Liver (tissue), 1 donor: Measurements from ENCODE around the gene KRTAP4-11.
"Not testable (repeated sequence)": the region's sequence is repeated elsewhere in the genome, so short reads cannot be mapped to it uniquely, and the experiment has no call there.

ENCODE experiments used
- YY1 ChIP-seq: IDR thresholded peaks from 2 replicates; pipeline ENCODE4 v1.6.1; 2016; ENCODE audit warnings: antibody characterized with exemption, mild to moderate bottlenecking
- TF ChIP-seq, protein P1 (sequence below): IDR thresholded peaks from 2 replicates; pipeline ENCODE4 v1.6.1; 2016; ENCODE audit warnings: antibody characterized with exemption
- TF ChIP-seq, protein P2 (sequence below): IDR thresholded peaks from 2 replicates; pipeline ENCODE4 v1.6.1; 2016; ENCODE audit warnings: antibody characterized with exemption, mild to moderate bottlenecking

- TF ChIP-seq YY1, result not testable (repeated sequence)
- TF ChIP-seq, protein P1, sequence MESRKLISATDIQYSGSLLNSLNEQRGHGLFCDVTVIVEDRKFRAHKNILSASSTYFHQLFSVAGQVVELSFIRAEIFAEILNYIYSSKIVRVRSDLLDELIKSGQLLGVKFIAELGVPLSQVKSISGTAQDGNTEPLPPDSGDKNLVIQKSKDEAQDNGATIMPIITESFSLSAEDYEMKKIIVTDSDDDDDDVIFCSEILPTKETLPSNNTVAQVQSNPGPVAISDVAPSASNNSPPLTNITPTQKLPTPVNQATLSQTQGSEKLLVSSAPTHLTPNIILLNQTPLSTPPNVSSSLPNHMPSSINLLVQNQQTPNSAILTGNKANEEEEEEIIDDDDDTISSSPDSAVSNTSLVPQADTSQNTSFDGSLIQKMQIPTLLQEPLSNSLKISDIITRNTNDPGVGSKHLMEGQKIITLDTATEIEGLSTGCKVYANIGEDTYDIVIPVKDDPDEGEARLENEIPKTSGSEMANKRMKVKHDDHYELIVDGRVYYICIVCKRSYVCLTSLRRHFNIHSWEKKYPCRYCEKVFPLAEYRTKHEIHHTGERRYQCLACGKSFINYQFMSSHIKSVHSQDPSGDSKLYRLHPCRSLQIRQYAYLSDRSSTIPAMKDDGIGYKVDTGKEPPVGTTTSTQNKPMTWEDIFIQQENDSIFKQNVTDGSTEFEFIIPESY, result not testable (repeated sequence)
- TF ChIP-seq, protein P2, sequence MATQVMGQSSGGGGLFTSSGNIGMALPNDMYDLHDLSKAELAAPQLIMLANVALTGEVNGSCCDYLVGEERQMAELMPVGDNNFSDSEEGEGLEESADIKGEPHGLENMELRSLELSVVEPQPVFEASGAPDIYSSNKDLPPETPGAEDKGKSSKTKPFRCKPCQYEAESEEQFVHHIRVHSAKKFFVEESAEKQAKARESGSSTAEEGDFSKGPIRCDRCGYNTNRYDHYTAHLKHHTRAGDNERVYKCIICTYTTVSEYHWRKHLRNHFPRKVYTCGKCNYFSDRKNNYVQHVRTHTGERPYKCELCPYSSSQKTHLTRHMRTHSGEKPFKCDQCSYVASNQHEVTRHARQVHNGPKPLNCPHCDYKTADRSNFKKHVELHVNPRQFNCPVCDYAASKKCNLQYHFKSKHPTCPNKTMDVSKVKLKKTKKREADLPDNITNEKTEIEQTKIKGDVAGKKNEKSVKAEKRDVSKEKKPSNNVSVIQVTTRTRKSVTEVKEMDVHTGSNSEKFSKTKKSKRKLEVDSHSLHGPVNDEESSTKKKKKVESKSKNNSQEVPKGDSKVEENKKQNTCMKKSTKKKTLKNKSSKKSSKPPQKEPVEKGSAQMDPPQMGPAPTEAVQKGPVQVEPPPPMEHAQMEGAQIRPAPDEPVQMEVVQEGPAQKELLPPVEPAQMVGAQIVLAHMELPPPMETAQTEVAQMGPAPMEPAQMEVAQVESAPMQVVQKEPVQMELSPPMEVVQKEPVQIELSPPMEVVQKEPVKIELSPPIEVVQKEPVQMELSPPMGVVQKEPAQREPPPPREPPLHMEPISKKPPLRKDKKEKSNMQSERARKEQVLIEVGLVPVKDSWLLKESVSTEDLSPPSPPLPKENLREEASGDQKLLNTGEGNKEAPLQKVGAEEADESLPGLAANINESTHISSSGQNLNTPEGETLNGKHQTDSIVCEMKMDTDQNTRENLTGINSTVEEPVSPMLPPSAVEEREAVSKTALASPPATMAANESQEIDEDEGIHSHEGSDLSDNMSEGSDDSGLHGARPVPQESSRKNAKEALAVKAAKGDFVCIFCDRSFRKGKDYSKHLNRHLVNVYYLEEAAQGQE, result not testable (repeated sequence)
Measured at GRCh38 chr17:41148971-41149651, 30.9 kb upstream of the KRTAP4-11 start.
